ENCODE data around the gene DPPA3.
"Not testable (repeated sequence)": the region's sequence is repeated elsewhere in the genome, so short reads cannot be mapped to it uniquely, and the experiment has no call there.

The DPPA3 gene

GRCh38 chr12:7731486-7731885 lies 20.3 kb downstream of the DPPA3 start:
- DNase-seq, result no peak

- no peak for DNase-seq
These were observed 21.8 kb downstream of the DPPA3 start for GRCh38 chr12:7732993-7733392.

GRCh38 chr12:7747246-7747645 lies 36.0 kb downstream of the DPPA3 start, which contains the start of gene CLEC4C:
Gene CLEC4C (minus strand): TSS chr12:7747375. CDS start chr12:7747348, 27 bp downstream.
- no peak for DNase-seq

- DNase-seq, result no peak
These were observed 37.6 kb downstream of the DPPA3 start for GRCh38 chr12:7748852-7749251.

- no peak for DNase-seq
These were observed 38.2 kb downstream of the DPPA3 start for GRCh38 chr12:7749442-7749841.

- DNase-seq, result no peak
These were observed 39.1 kb downstream of the DPPA3 start for GRCh38 chr12:7750350-7750749.

GRCh38 chr12:7751394-7751793 lies 40.2 kb downstream of the DPPA3 start:
- no peak for DNase-seq

- not testable (repeated sequence) for DNase-seq
These were observed 41.0 kb downstream of the DPPA3 start for GRCh38 chr12:7751941-7752922.

GRCh38 chr12:7755668-7756067 lies 44.4 kb downstream of the DPPA3 start:
- not testable (repeated sequence) for DNase-seq

- DNase-seq, result no peak
These were observed 45.8 kb downstream of the DPPA3 start for GRCh38 chr12:7756993-7757392.

- no peak for DNase-seq
These were observed 47.5 kb downstream of the DPPA3 start for GRCh38 chr12:7758766-7759140.
